PC-3 (cell line): ENCODE measurements around the gene TMEM82. TPM values are rescaled to one million over a fixed set of nuclear protein-coding genes. Genes with fewer than 3 reads are reported as not detected.

Experiments
- ATAC-seq: fragments of 200-7000 bp; cut with Tn5 transposase; 2 replicates; pipeline ENCODE4 v1.9.1; 2020; ENCODE audit warnings: mild to moderate bottlenecking, moderate library complexity
- BruUV-seq: library from RNA; stranded (reverse); fragments of 400-500 nt; replicated peaks from 2 replicates; lab custom pipeline; 2021; lab: Mats Ljungman, UMichigan
- CTCF ChIA-PET: fragments of 300-600 bp; sonication (Branson Sonifier 250); formaldehyde crosslinking; loops from one replicate; lab custom pipeline; 2022; ENCODE audit warnings: antibody characterized with exemption; lab: Charles Lee
- POLR2A ChIA-PET: fragments of 300-600 bp; sonication (Branson Sonifier 250); formaldehyde crosslinking; loops from one replicate; lab custom pipeline; 2022; ENCODE audit warnings: antibody characterized with exemption; ENCODE audit not compliant: unreplicated experiment; lab: Charles Lee
- DNase-seq: peaks from one replicate; pipeline ENCODE4 v3.0.0-alpha.2; 2015
- H2AFZ ChIP-seq: fragments of 300-600 bp; sonication (generic); 2 replicates; pipeline ENCODE4 v1.6.0; 2016; ENCODE audit warnings: antibody characterized with exemption, low read length
- H3F3A ChIP-seq: fragments of 300-600 bp; sonication (generic); one replicate; pipeline ENCODE4 v1.6.0; 2017; ENCODE audit warnings: antibody characterized with exemption, low read length, control low read depth, mild to moderate bottlenecking; ENCODE audit not compliant: unreplicated experiment
- H3K27ac ChIP-seq: fragments of 300-600 bp; sonication (generic); 2 replicates; pipeline ENCODE4 v1.5.1; 2016; ENCODE audit warnings: mild to moderate bottlenecking, low read length
- H3K27me3 ChIP-seq: fragments of 300-600 bp; sonication (generic); 2 replicates; pipeline ENCODE4 v1.6.1; 2016; ENCODE audit warnings: low read length, mixed read lengths
- H3K36me3 ChIP-seq: fragments of 300-600 bp; sonication (generic); 2 replicates; pipeline ENCODE4 v1.6.1; 2016; ENCODE audit warnings: low read depth, mixed run types, low read length, mixed read lengths
- H3K4me1 ChIP-seq: fragments of 300-600 bp; sonication (generic); 2 replicates; pipeline ENCODE4 v1.5.1; 2016; ENCODE audit warnings: low read length; ENCODE audit not compliant: insufficient read depth
- H3K4me2 ChIP-seq: fragments of 300-600 bp; sonication (generic); 2 replicates; pipeline ENCODE4 v1.6.0; 2016; ENCODE audit warnings: low read length
- H3K4me3 ChIP-seq: fragments of 300-600 bp; sonication (generic); 2 replicates; pipeline ENCODE4 v1.5.1; 2016; ENCODE audit warnings: mild to moderate bottlenecking, low read length, mixed read lengths
- H3K79me2 ChIP-seq: fragments of 300-600 bp; sonication (generic); 2 replicates; pipeline ENCODE4 v1.6.1; 2017; ENCODE audit warnings: low read length, mixed read lengths
- H3K9ac ChIP-seq: fragments of 300-600 bp; sonication (generic); 2 replicates; pipeline ENCODE4 v1.6.0; 2016; ENCODE audit warnings: mild to moderate bottlenecking, low read length
- H3K9me2 ChIP-seq: fragments of 300-600 bp; sonication (generic); replicated peaks from 2 replicates; pipeline ENCODE4 v1.6.1; 2016; ENCODE audit warnings: mixed run types, low read length, mixed read lengths
- H3K9me3 ChIP-seq: fragments of 300-600 bp; sonication (generic); 2 replicates; pipeline ENCODE4 v1.6.1; 2016; ENCODE audit warnings: low read length, mixed read lengths
- H4K20me1 ChIP-seq: fragments of 300-600 bp; sonication (generic); 2 replicates; pipeline ENCODE4 v1.6.1; 2016; ENCODE audit warnings: low read length, mixed read lengths
- CTCF ChIP-seq: fragments of 300-600 bp; sonication (generic); conservative IDR thresholded peaks from 2 replicates; pipeline ENCODE4 v1.5.1; 2017; ENCODE audit warnings: antibody characterized with exemption, low read depth, mild to moderate bottlenecking, low read length
- EZH2 ChIP-seq: fragments of 300-600 bp; sonication (generic); IDR thresholded peaks from one replicate; pipeline ENCODE4 v1.6.1; 2017; ENCODE audit warnings: antibody characterized with exemption, mild to moderate bottlenecking, low read length; ENCODE audit not compliant: unreplicated experiment
- EZH2phosphoT487 ChIP-seq: fragments of 300-600 bp; sonication (generic); IDR thresholded peaks from 2 replicates; pipeline ENCODE4 v1.6.1; 2018; ENCODE audit warnings: mild to moderate bottlenecking, antibody characterized with exemption, low read length, borderline replicate concordance
- intact Hi-C: fragments of 100-400 bp; cut with micrococcal nuclease; formaldehyde crosslinking; loops from 2 replicates; pipeline ENCODE4 v1.9.0; 2023
- total RNA-seq: library from RNA; depleted of rRNA; stranded (reverse); fragments of >200 nt; gene quantifications from 2 replicates; pipeline ENCODE4 v1.2.3, GENCODE V29; 2014

The TMEM82 gene
- total RNA-seq, 1 experiment from 2014 or later = not detected

GRCh38 chr1:15722836-15723532 lies 19.3 kb upstream of the TMEM82 start:
- CTCF ChIA-PET = no interaction called here

GRCh38 chr1:15723631-15724246 lies 18.6 kb upstream of the TMEM82 start:
- H3K9me3 ChIP-seq = no peaks in the 10 kb centered on the region
- CTCF ChIA-PET = no interaction called here
- H3K27me3 ChIP-seq = no peaks in the 10 kb centered on the region
- H3K36me3 ChIP-seq = peaks cover 3% of the 10 kb centered on the region; the same call in 1 of the 2 replicates
- no peaks in the 10 kb centered on the region for H3K9me2 ChIP-seq
- intact Hi-C loops = no loop called here
- H3K4me2 ChIP-seq = no peak overlapping the region
- no peak for DNase-seq
- POLR2A ChIA-PET = no interaction called here
- no peak overlapping the region for H3K4me3 ChIP-seq
- no peaks in the 10 kb centered on the region for H3K79me2 ChIP-seq
- BruUV-seq = no TSS peak
- H2AFZ ChIP-seq = no peak overlapping the region
- no peak for TF ChIP-seq CTCF
- TF ChIP-seq EZH2phosphoT487 = no peak
- no peak for TF ChIP-seq EZH2
- H3F3A ChIP-seq = no peaks in the 10 kb centered on the region
- H4K20me1 ChIP-seq = no peaks in the 10 kb centered on the region
- H3K27ac ChIP-seq = no peak overlapping the region
- no peak for ATAC-seq
- no peak overlapping the region for H3K9ac ChIP-seq
- H3K4me1 ChIP-seq = no peaks in the 10 kb centered on the region

More at GRCh38 chr1:15722836-15723532, 19.3 kb upstream of the TMEM82 start:
- H3K4me1 ChIP-seq = no peaks in the 10 kb centered on the region
- H3K27ac ChIP-seq = no peak overlapping the region
- H3K79me2 ChIP-seq = no peaks in the 10 kb centered on the region
- no peak overlapping the region for H3K9ac ChIP-seq
- ATAC-seq = no peak
- no peaks in the 10 kb centered on the region for H3F3A ChIP-seq
- TF ChIP-seq CTCF (no peak), EZH2 (no peak), EZH2phosphoT487 (no peak)
- H3K9me3 ChIP-seq = no peaks in the 10 kb centered on the region
- no peak overlapping the region for H3K4me3 ChIP-seq
- BruUV-seq = no TSS peak
- H2AFZ ChIP-seq = no peak overlapping the region
- POLR2A ChIA-PET = no interaction called here
- intact Hi-C loops = no loop called here
- H3K36me3 ChIP-seq = peaks cover 3% of the 10 kb centered on the region; the same call in 1 of the 2 replicates
- H3K4me2 ChIP-seq = no peak overlapping the region
- DNase-seq = no peak
- no peaks in the 10 kb centered on the region for H3K27me3 ChIP-seq
- no peaks in the 10 kb centered on the region for H3K9me2 ChIP-seq
- no peaks in the 10 kb centered on the region for H4K20me1 ChIP-seq
